Neural cell (in vitro differentiated cells): ENCODE measurements around the gene CTSK.

Experiments used
- EZH2 ChIP-seq: fragments of 200-600, 300-800 bp; shearing (Covaris generic), sonication (generic); IDR thresholded peaks from 2 replicates; pipeline ENCODE4 v1.6.1; 2014; ENCODE audit warnings: antibody characterized with exemption, low read length, borderline replicate concordance, mild to moderate bottlenecking; ENCODE audit not compliant: insufficient read depth, poor library complexity, severe bottlenecking
- MXI1 ChIP-seq: fragments of 450-650 bp; conservative IDR thresholded peaks from 2 replicates; pipeline ENCODE4 v1.6.1; 2014; ENCODE audit warnings: antibody characterized with exemption, mild to moderate bottlenecking; ENCODE audit not compliant: poor library complexity, severe bottlenecking
- RAD21 ChIP-seq: fragments of 450-650 bp; conservative IDR thresholded peaks from 2 replicates; pipeline ENCODE4 v1.6.1; 2014; ENCODE audit warnings: antibody characterized with exemption, mild to moderate bottlenecking, moderate library complexity
- TF ChIP-seq, protein P1 (sequence below): fragments of 450-650 bp; IDR thresholded peaks from 2 replicates; pipeline ENCODE4 v1.5.1; 2014; ENCODE audit warnings: antibody characterized with exemption, mild to moderate bottlenecking, moderate library complexity; ENCODE audit not compliant: poor library complexity, severe bottlenecking
- TF ChIP-seq, protein P2 (sequence below): IDR thresholded peaks from 2 replicates; pipeline ENCODE4 v1.6.1; 2012; ENCODE audit warnings: borderline replicate concordance

- TF ChIP-seq MXI1 (no peak), RAD21 (no peak), EZH2 (no peak)
- TF ChIP-seq, protein P1, sequence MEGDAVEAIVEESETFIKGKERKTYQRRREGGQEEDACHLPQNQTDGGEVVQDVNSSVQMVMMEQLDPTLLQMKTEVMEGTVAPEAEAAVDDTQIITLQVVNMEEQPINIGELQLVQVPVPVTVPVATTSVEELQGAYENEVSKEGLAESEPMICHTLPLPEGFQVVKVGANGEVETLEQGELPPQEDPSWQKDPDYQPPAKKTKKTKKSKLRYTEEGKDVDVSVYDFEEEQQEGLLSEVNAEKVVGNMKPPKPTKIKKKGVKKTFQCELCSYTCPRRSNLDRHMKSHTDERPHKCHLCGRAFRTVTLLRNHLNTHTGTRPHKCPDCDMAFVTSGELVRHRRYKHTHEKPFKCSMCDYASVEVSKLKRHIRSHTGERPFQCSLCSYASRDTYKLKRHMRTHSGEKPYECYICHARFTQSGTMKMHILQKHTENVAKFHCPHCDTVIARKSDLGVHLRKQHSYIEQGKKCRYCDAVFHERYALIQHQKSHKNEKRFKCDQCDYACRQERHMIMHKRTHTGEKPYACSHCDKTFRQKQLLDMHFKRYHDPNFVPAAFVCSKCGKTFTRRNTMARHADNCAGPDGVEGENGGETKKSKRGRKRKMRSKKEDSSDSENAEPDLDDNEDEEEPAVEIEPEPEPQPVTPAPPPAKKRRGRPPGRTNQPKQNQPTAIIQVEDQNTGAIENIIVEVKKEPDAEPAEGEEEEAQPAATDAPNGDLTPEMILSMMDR = no peak
- TF ChIP-seq, protein P2, sequence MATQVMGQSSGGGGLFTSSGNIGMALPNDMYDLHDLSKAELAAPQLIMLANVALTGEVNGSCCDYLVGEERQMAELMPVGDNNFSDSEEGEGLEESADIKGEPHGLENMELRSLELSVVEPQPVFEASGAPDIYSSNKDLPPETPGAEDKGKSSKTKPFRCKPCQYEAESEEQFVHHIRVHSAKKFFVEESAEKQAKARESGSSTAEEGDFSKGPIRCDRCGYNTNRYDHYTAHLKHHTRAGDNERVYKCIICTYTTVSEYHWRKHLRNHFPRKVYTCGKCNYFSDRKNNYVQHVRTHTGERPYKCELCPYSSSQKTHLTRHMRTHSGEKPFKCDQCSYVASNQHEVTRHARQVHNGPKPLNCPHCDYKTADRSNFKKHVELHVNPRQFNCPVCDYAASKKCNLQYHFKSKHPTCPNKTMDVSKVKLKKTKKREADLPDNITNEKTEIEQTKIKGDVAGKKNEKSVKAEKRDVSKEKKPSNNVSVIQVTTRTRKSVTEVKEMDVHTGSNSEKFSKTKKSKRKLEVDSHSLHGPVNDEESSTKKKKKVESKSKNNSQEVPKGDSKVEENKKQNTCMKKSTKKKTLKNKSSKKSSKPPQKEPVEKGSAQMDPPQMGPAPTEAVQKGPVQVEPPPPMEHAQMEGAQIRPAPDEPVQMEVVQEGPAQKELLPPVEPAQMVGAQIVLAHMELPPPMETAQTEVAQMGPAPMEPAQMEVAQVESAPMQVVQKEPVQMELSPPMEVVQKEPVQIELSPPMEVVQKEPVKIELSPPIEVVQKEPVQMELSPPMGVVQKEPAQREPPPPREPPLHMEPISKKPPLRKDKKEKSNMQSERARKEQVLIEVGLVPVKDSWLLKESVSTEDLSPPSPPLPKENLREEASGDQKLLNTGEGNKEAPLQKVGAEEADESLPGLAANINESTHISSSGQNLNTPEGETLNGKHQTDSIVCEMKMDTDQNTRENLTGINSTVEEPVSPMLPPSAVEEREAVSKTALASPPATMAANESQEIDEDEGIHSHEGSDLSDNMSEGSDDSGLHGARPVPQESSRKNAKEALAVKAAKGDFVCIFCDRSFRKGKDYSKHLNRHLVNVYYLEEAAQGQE = no peak
Measured at GRCh38 chr1:150846473-150847146, 38.5 kb upstream of the CTSK start.
